Right lobe of liver (tissue), 4 donors: Measurements from ENCODE around the gene ANKRD11.

Experiments
- POLR2A ChIP-seq: fragments of 450-650 bp; IDR thresholded peaks from one replicate; pipeline ENCODE4 v1.6.1; 2017; ENCODE audit warnings: antibody characterized with exemption, mild to moderate bottlenecking
- TF ChIP-seq, protein P1 (sequence below), 4 donors: fragments of 200-600 bp in 3 of 4; fragments of 450-650 bp in 1 of 4; IDR thresholded peaks; one replicate each; pipeline versions ENCODE4 v1.5.1 to v1.8.0; 2016 to 2022; ENCODE audit warnings: antibody characterized with exemption in 4 of 4, mild to moderate bottlenecking in 2 of 4
- donor health status: DM: no; HTN: no; CAD: no.
- donor health status: DM: no; HTN: no; CAD: no.
- donor health status: DM: no; HTN: yes; CAD: no.

DNA sequence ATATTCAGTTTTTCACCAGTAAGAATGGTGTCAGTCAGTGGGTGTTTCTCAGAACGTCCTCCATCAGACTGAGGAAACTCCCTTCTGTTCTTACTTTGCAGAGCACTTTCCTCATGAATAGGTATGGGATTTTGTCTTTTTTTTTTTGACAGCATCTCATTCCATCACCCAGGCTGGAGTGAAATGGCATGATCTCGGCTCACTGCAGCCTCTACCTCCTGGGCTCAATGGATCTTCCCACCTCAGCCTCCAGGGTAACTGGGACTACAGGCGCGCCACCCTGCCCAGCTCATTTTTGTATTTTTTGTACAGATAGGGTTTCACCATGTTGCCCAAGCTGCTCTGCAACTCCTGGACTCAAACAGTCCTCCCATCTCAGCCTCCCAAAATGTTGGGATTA lies 142.6 kb downstream of the ANKRD11 start:
- TF ChIP-seq, protein P1, sequence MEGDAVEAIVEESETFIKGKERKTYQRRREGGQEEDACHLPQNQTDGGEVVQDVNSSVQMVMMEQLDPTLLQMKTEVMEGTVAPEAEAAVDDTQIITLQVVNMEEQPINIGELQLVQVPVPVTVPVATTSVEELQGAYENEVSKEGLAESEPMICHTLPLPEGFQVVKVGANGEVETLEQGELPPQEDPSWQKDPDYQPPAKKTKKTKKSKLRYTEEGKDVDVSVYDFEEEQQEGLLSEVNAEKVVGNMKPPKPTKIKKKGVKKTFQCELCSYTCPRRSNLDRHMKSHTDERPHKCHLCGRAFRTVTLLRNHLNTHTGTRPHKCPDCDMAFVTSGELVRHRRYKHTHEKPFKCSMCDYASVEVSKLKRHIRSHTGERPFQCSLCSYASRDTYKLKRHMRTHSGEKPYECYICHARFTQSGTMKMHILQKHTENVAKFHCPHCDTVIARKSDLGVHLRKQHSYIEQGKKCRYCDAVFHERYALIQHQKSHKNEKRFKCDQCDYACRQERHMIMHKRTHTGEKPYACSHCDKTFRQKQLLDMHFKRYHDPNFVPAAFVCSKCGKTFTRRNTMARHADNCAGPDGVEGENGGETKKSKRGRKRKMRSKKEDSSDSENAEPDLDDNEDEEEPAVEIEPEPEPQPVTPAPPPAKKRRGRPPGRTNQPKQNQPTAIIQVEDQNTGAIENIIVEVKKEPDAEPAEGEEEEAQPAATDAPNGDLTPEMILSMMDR (IDR thresholded peaks at IDR 0.05): no peak
- TF ChIP-seq POLR2A: no peak
